Stimulated activated CD4-positive, alpha-beta T cell treated with anti-CD3 and anti-CD28 coated beads, Interleukin-15, amount 100 ng/mL, for 24 hours (primary cell): Measurements from ENCODE around the gene RBL1.
"Not testable (repeated sequence)": the region's sequence is repeated elsewhere in the genome, so short reads cannot be mapped to it uniquely, and the experiment has no call there.

Source experiments
- DNase-seq: peaks from one replicate; pipeline ENCODE4 v3.0.0-alpha.2; 2020

The RBL1 gene

DNA sequence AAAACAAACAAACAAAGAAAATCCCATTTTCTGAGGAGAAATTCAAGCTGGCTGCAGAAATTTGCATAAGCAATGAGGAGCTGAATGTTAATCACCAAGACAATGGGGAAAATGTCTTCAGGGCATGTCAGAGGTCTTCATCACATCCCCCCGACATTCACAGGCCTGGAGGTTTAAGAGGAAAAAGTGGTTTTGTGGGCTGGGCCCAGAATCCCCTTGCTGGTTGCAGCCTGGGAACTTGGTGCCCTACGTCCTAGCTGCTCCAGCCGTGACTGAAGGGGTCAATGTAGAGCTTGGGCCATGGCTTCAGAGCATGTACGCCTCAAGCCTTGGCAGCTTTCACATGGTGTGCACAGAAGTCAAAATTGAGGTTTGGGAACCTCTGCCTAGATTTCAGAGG is 101.6 kb downstream of the RBL1 start:
- DNase-seq: not testable (repeated sequence)

DNA sequence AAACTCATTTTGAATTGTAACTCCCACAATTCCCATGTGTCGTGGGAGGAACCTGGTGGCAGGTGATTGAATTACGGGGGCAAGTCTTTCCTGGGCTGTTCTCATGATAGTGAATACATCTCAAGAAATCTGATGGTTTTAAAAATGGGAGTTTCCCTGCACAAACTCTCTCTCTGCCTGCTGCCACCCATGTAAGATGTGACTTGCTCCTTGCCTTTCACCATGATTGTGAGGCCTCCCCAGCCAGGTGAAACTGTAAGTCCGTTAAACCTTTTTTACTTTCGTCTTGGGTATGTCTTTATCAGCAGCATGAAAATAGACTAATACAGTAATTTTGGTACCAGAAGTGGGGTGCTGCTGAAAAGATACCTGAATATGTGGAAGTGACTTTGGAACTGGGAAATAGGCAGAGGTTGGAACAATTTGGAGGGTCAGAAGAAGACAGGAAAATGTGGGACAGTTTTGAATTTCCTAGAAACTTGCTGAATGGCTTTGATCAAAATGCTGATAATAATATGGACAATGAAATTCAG is 102.9 kb downstream of the RBL1 start:
- DNase-seq: no peak

DNA sequence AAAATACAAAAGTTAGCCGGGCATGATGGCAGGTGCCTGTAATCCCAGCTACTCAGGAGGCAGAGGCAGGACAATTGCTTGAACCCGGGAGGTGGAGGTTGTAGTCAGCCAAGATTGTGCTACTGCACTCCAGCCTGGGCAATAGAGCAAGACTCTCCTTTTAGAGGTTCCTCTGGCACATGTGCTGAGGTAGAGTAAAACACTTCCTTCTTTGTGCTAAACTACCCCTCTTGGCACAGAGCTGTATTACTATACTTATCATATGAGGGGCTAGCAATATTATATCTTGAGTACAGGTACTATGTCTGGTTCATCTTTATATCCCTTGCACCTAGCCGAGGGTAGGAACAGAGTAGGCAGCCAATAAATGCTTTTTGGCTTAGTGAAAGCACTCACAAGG is 104.1 kb downstream of the RBL1 start:
- DNase-seq: no peak

DNA sequence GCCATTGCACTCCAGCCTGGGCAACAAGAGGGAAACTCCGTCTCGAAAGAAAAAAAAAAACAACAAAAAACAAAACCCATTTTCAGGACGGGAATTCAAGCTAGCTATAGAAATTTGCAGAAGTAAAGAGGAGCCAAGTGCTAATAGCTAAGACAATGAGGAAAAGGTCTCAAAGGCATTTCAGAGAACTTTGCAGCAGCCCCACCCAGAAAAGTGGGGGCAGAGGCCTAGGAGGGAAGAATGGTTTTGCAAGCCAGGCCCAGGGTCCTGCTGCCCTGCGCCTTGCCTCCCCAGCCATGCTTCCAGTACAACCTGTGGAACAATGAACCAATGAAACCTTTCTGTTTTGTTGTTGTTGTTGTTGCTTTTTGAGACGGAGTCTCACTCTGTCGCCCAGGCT is 106.0 kb downstream of the RBL1 start:
- no peak for DNase-seq

DNA sequence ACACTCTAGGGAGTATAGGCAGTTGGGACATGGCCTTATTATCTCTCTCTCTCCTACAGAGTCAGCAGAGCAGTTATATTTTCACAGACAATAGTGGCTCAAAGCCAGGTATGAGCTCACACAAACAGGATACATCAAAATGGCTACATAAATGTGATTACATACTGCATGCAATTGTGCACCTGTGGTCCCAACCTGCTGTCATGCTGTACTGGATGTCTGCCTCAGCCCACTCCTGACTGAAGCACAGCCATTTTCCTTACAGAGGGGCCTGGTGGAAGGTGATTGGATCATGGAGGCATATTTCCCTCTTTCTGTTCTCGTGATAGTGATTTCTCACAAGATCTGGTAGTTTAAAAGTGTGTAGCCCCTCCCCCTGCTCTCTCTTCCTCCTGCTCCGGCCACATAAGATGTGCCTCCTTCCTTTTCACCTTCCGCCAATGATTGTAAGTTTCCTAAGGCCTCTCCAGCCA is 107.3 kb downstream of the RBL1 start:
- peak; percentile 12 for DNase-seq

DNA sequence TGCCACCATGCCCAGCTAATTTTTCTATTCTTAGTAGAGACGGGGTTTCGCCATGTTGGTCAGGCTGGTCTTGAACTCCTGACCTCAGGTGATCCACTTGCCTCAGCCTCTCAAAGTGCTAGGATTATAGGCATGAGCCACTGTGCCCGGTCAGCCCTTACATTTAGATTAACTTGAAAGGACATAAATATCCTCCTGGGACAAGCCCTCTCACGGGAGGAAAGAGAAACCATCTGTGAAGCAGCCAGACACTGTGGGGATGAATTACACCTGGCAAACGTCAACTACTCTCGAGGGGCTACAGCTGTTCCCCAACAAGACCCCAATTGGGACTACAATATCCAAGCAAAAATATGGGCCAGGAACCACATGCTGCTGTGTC is 111.5 kb downstream of the RBL1 start:
- DNase-seq: no peak

DNA sequence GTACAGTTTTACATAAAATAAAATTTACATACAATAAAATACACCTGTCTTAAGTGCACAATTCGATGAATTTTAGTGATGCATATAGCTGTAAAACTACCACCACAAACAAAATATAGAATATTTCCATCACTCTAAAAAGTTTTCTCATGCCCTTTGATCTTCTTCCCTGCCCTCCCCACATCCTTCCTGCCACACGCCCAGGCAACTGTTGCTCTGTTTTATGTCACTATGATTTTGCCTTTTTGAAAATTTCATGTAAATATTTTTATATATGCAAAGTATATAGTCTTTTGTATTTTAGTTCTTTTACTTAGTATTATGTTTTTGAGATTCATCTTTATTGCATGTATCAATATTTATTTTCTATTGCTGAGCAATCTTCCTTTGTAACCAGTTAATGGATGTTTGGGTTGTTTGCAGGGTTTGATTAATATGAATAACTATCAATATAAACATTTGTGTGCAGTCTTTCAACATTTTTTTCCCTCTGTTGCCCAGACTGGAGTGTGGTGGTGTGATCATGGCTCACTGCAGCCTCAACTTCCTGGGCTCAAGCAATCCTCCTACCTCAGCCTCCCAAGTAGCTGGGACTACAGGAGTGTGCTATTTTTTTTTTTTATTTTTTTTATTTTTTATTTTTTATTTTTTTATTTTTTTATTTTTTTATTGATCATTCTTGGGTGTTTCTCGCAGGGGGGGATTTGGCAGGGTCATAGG is 120.5 kb downstream of the RBL1 start:
- peak; percentile 45 for DNase-seq

DNA sequence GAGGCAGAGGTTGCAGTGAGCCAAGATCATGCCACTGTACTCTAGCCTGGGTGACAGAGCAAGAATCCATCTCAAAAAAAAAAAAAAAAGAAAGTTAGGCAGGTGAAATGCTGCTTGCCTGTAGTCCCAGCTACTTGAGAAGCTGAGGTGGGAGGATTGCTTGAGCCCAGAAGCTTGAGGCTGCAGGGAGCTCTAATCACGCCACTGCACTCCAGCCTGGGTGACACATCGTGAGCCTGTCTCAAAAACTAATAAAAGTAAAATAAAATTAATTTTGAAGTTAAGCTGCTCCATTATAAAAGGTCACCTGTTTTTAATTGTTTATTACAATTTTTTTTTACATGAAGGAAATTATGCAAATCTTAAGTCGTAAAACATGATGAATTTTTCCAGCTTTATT is 121.1 kb downstream of the RBL1 start:
- no peak for DNase-seq

DNA sequence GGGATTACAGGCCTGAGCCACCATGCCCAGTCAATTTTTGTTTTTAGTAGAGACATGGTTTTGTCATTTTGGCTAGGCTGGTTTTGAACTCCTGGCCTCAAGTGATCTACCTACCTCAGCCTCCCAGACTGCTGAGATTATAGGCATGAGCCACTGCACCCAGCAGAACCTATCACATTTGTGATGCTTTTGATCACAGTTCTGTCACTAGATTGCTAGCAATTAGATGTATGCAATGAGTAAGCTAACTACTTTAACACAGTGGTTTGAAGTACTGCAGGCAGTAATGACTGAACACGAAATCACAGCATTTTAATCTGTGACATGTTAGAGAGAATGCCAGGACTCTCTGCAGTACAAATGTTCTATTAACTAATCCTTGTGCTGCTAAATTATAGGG is 124.7 kb downstream of the RBL1 start:
- DNase-seq: no peak

DNA sequence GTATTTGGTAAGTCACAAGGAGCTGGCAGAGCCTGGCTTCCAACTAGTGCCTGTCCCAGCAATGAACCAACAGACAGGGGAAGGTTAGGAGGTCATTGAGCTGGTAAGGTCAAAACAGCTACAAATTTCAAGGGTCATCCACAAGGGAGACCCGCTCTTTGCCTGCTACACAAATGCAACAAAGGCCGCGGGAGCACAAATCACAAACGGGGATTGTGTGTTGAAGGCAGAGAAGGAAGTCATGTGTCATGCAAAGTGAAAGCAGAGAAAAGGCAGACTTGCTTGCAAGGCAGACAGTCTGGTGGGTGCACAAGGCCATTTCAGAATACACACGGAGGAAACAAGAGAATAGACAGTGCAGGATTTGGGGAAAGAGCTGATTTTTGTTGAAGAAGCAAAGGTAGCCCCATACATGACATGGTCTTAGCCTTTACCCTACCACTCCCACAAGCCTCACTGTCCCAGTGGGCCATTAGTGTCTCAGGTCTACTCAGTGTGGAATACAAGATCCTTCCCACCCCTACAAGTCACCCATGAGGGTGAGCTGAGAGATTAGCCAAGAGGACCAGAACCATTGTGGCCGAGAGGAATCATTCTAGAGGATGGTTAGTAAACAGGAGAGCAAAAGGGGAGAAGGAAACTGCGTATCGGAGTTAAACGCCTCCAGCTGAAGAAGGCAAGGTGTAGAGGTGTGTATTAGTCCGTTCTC is 126.2 kb downstream of the RBL1 start:
- DNase-seq: peak; percentile 32

DNA sequence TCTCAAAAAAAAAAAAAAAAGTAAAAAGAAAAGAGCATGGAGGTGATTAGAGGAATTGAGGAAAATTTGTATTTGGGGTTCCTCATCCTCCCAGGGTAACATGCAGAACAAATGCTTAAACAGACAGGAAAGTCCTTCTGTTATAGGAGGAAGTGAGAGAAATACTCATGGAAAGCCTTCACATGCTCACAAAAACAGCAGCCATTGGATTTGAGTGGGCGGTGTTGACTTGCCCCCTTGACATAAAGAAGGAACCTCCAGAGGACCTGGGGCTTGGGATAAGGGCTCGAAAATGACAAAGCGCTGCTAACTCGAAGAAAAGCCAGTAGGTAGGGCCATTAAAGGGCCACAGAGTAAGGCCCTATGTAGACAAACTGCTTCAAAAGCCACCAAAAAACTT is 126.7 kb downstream of the RBL1 start:
- DNase-seq: no peak

DNA sequence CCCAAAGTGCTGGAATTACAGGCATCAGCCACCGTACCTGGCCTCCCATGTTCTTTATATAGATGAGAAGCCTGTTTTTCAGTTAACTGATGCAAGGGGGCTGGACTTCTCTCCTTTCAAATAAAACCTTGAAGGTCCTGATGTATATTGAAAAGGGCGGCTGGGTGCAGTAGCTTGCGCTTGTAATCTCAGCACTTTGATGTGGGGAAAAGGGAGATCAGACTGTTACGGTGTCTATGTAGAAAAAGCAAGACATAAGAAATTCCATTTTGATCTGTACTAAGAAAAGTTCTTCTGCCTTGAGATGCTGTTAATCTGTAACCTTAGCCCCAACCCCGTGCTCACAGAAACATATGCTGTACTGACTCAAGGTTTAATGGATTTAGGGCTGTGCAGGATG is 128.2 kb downstream of the RBL1 start:
- no peak for DNase-seq

DNA sequence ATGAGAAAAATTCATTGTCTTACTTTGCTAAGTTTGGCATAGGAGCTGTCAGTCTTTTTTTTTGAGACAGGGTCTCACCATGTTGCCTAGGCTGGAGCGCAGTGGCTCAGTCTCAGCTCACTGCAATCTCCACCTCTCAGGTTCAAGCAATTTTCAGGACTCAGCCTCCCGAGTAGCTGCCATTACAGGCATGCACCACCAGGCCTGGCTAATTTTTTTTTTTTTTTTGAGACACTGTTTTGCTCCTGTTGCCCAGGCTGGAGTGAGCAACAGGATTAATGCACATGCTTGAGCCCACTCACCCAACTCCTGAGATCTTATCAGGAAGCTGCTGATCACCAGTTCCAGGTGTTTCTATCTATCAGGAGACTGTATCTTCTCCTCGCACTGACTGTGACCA is 128.8 kb downstream of the RBL1 start:
- DNase-seq: not testable (repeated sequence)

DNA sequence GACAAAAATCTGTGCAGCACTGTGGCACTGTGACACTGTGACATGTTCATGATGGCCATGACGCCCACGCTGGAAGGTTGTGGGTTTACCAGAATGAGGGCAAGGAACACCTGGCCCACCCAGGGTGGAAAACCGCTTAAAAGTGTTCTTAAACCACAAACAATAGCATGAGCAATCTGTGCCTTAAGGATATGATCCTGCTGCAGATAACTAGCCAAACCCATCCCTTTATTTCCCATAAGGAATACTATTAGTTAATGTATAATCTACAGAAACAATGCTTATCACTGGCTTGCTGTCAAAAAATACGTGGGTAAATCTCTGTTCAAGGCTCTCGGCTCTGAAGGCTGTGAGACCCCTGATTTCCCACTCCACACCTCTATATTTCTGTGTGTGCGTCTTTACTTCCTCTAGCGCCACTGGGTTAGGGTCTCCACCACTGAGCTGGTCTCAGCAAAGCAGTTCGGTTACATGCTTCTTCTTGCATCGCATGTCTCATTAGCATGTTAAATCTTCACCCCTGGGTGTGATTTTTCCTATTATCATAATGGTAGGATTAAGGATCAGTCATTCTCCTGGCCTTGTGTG is 133.3 kb downstream of the RBL1 start:
- DNase-seq: not testable (repeated sequence)

DNA sequence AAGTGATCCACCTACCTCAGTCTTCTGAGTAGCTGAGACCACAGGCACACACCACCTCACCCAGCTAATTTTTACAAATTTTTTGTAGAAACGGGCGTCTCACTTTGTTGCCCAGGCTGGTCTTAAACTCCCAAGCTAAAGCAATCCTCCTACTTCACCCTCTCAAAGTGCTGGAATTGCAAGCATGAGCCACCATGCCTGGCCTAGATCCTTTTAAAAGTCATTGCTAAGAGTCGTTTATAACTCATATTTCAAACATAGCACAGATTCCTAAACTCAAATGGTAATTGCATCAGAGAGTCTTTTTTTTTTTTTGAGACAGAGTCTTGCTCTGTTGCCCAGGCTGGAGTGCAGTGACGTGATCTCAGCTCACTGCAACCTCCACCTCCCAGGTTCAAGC is 136.6 kb downstream of the RBL1 start:
- no peak for DNase-seq

DNA sequence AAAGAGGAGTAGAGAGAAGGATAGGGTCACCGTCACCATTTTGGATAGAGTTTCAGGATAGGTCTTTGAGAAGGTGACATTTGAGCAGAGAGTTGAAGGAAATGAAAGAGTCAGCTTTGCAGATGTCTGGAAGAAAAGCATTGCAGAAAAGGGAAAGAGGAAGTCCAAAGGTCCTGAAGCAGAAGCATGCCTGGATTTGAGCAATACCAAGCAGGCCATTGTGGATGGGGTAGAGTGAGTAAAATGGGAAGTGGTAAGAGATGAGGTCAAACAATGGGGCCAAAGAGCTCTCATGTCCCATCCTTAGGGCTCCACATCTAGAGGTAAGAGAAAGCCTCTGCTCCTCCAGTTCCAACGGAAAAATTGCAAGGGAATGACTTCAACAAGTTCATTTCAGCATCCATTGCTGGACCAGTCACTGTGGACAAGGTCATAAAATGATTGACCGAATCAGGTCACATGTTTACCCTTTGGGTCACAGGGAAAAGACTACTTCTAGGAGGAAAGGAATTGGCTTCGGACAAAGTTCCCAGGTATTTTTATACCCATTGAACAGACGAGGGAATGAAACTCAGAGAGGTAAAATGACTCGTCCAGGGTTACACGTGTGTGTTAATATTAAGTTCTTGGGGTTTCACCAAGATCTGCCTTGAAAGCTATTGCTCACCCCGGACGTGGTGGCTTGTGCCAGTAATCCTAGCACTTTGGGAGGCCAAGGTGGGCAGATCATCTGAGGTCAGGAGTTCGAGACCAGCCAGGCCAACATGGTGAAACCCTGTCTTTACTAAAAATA is 137.7 kb downstream of the RBL1 start:
- no peak for DNase-seq

DNA sequence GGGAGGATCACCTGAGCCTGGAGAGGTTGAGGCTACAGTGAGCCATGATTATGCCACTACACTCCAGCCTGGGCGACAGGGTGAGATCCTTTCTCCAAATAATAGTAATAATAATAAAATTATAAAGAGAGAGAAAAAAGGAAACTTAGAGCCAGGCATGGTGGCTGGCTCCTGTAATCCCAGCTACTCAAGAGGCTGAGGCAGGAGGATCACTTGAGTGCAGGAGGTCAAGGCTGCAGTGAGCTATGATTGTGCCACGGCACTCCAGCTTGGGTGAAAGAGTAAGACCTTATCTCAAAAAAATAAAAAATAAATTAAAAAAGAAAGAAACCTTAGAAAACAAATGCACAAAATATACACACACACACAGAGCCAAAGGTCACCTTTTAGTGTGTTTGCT is 139.1 kb downstream of the RBL1 start:
- no peak for DNase-seq

DNA sequence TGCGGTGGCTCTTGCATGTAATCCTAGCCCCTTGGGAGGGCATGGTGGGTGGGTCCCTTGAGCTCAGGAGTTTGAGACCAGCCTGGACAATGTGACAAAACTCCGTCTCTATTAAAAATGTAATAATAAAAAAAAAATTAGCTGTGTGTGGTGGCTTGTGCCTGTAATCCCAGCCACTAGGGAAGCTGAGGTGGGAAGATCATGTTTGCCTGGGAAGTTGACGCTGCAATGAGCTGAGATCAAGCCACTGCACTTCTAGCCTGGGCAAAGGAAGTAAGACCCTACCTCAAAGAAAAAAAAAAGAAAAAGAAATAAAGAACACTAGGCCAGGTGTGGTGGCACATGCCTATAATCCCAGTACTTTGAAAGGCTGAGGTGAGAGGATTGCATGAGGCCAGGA is 139.8 kb downstream of the RBL1 start:
- no peak for DNase-seq

DNA sequence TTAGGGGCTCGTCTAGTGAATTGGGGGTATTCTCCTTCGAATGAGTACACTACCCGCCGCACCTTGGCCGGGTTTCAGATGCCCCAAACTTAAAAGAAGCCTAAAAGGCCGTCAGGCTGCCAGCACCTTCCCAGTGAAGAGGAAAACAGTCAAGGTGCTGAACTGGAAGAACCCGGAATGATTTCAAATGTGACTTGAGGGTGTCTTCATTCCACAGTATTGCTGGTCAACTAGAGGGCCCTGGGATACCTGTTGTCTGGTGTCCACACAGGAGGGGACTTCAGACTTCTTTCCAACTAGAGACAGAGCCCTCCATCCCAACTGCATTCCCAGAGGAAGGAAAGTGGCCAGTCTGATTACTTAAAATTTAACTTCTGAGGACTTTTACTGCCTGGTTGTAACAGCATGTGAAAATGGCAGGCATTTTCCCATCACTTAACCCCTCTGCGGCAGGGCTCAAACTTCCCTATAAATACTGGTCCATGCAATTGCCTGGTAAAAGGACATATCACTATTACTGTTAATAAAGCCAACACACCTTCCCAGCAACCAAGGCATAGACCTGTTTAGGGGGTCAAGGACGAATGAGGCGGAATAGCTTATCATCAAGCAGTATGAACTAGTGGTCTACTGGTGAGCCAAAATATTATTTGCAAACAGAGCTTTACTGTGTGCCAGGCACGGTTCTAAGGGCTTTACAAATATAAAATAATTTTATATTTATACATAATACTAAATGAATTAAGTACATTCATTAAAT is 143.6 kb downstream of the RBL1 start:
- DNase-seq: no peak

DNA sequence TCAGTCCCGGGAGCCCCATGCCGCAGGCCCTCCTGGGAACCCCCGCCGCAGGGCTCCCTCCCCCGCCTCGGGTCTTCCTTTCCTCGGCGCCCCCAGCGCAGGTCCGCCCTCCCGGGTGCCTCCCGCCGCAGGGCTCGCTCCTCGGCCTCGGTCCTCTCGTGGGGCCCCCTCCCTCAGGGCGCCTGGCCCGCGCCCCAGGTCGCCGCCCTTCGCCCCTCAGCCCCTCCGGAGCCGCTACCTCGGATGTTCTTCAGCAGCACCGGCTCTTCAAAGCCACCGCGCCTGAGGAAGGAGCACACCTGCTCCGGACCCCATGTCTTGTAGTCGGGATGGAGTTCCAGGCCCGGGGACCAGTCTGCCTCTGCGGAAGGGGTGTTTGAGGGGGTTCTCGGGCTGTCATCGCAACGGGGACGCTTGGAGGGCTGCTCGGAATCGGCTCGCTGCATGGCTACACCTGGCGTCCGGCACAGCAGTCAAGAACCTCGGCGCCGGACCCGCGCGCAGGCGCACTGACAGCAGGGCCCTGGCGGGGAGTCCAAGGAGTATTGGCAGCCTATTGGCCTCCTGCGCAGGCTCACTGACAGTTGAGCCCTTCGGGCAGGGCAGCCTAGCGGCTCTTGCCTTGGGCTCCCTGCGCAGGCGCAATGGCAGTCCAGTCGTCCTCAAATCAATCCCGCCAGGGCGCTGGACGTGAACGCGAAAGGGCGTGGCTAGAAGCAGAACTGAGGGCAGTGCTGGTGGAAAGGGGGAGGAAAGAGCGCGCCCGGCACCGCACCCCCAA is 144.4 kb downstream of the RBL1 start, which contains the start of gene SAMHD1:
Gene SAMHD1, minus strand, starts transcription at position 511 of the 781 bp plus-strand sequence. Its CDS starts 65 bp downstream, at position 446.
- DNase-seq: peak; percentile 95
